Thoracic aorta (tissue), 2 donors: ENCODE results near the gene TRAF3IP1. TPM values are rescaled to one million over a fixed set of nuclear protein-coding genes. Genes with fewer than 3 reads are reported as not detected.

Source experiments
- ATAC-seq: fragments of 150-250 bp; one replicate; pipeline ENCODE4 v1.8.0; 2017; ENCODE audit warnings: low read depth; ENCODE audit not compliant: insufficient number of reproducible peaks, low FRiP score
- DNase-seq: peaks from one replicate; pipeline ENCODE4 v3.0.0-alpha.2; 2020; ENCODE audit warnings: low spot score
- H3K27ac ChIP-seq, 2 donors: fragments of 200-600 bp; sonication (generic); 1 replicate in 1 of 2; 2 replicates in 1 of 2; pipeline ENCODE4 v1.5.1; 2016; ENCODE audit warnings: mild to moderate bottlenecking in 2 of 2, moderate library complexity in 2 of 2
- H3K27me3 ChIP-seq: fragments of 200-600 bp; sonication (generic); replicated peaks from 2 replicates; pipeline ENCODE4 v1.6.0; 2016; ENCODE audit warnings: mild to moderate bottlenecking; ENCODE audit not compliant: insufficient read depth
- H3K36me3 ChIP-seq: fragments of 200-600 bp; sonication (generic); one replicate; pipeline ENCODE4 v1.5.1; 2016
- H3K4me1 ChIP-seq, 2 donors: fragments of 200-600 bp; sonication (generic); 1 replicate in 1 of 2; 2 replicates in 1 of 2; pipeline versions ENCODE4 v1.5.1 to v1.6.0; 2016; ENCODE audit warnings: low read depth in 2 of 2, mild to moderate bottlenecking in 1 of 2; ENCODE audit not compliant: control insufficient read depth in 1 of 2
- H3K4me3 ChIP-seq: fragments of 200-600 bp; sonication (generic); 2 replicates; pipeline ENCODE4 v1.5.1; 2016; ENCODE audit warnings: mild to moderate bottlenecking
- H3K9me3 ChIP-seq: fragments of 200-600 bp; sonication (generic); 2 replicates; pipeline ENCODE4 v1.5.1; 2016
- CTCF ChIP-seq: fragments of 200-600 bp; sonication (generic); IDR thresholded peaks from one replicate; pipeline ENCODE4 v1.5.1; 2019; ENCODE audit warnings: antibody characterized with exemption
- total RNA-seq, 2 donors: library from RNA; depleted of rRNA; stranded (reverse); fragments of >200 nt; gene quantifications; one replicate each; pipeline versions ENCODE4 v1.1.0 to v1.2.3, GENCODE V29; 2016

TRAF3IP1 gene
- total RNA-seq, 2 donors from 2014 or later: 19.4 to 23.7 TPM

DNA sequence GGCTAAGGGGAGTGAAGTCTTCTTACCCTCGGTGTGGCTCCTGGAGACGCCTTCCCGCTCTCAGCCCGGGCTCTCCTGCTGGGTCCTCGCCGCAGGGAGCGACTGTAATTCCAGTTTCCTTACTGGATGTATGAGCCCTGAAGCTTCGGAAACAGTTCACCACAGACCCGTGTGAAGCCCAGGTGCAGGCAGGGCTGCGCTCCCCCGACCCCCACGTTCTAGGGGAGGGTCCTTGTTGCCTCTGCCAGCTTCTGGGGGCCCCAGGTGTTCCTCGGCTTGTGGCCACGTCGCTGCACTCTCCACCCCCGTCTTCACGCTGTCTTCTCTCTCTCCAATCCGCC, 101.3 kb downstream of the TRAF3IP1 start:
- DNase-seq (no peak), ATAC-seq (no peak)
- Histone ChIP-seq H3K27me3 (no peaks in the 10 kb centered on the region), H3K4me1 (peaks cover 16 to 45% of the 10 kb centered on the region in 2 donors), H3K4me3 (no peak overlapping the region), H3K9me3 (no peaks in the 10 kb centered on the region), H3K36me3 (no peaks in the 10 kb centered on the region), H3K27ac (no peak overlapping the region)
- TF ChIP-seq CTCF: no peak

- H3K9me3 ChIP-seq: no peaks in the 10 kb centered on the region
- H3K4me1 ChIP-seq: peaks cover 16 to 45% of the 10 kb centered on the region in 2 donors
- no peak for TF ChIP-seq CTCF
- no peak for ATAC-seq
- H3K27me3 ChIP-seq: no peaks in the 10 kb centered on the region
- DNase-seq: no peak
- H3K4me3 ChIP-seq: no peak overlapping the region
- H3K36me3 ChIP-seq: no peaks in the 10 kb centered on the region
- no peak overlapping the region for H3K27ac ChIP-seq
Observed at GRCh38 chr2:238422285-238422684, 102.0 kb downstream of the TRAF3IP1 start.

DNA sequence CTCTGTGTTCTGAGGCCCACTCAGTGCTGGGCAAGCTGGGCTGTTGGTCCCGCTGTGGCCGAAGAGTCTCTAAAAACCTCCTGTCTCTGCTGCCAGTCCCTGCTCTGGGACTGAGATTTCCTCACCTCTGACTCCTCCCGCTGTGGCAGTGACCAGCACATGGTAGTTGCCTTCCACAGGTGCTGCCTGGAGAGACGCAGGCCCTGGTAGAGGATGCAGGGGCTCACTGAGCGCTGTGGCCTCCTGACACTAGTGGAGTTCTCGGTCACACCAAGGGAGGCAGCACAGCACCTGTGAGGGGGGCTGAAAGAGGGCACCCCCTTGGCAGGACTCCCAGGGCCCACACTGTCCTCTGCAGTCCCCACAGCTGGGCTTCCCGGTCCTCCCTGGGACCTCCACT, 102.6 kb downstream of the TRAF3IP1 start:
- no peaks in the 10 kb centered on the region for H3K9me3 ChIP-seq
- H3K4me1 ChIP-seq: peaks cover 17 to 51% of the 10 kb centered on the region in 2 donors
- ATAC-seq (no peak), DNase-seq (no peak)
- H3K27me3 ChIP-seq: no peaks in the 10 kb centered on the region
- no peaks in the 10 kb centered on the region for H3K36me3 ChIP-seq
- no peak for TF ChIP-seq CTCF
- no peak overlapping the region for H3K4me3 ChIP-seq
- no peak overlapping the region for H3K27ac ChIP-seq

GRCh38 chr2:238423561-238424312, 103.4 kb downstream of the TRAF3IP1 start:
- H3K27me3 ChIP-seq: no peaks in the 10 kb centered on the region
- DNase-seq: no peak
- no peak overlapping the region for H3K4me3 ChIP-seq
- peaks cover 20 to 53% of the 10 kb centered on the region in 2 donors for H3K4me1 ChIP-seq
- TF ChIP-seq CTCF: no peak
- no peak for ATAC-seq
- no peaks in the 10 kb centered on the region for H3K9me3 ChIP-seq
- no peak overlapping the region for H3K27ac ChIP-seq
- no peaks in the 10 kb centered on the region for H3K36me3 ChIP-seq

GRCh38 chr2:238424313-238424700, 104.0 kb downstream of the TRAF3IP1 start:
- no peaks in the 10 kb centered on the region for H3K36me3 ChIP-seq
- peaks cover 23 to 55% of the 10 kb centered on the region in 2 donors for H3K4me1 ChIP-seq
- TF ChIP-seq CTCF: no peak
- H3K27me3 ChIP-seq: no peaks in the 10 kb centered on the region
- H3K4me3 ChIP-seq: no peak overlapping the region
- H3K27ac ChIP-seq: no peak overlapping the region
- H3K9me3 ChIP-seq: no peaks in the 10 kb centered on the region
- DNase-seq (no peak), ATAC-seq (no peak)
